ENCODE measurements around the gene GRM7.

The GRM7 gene

DNA sequence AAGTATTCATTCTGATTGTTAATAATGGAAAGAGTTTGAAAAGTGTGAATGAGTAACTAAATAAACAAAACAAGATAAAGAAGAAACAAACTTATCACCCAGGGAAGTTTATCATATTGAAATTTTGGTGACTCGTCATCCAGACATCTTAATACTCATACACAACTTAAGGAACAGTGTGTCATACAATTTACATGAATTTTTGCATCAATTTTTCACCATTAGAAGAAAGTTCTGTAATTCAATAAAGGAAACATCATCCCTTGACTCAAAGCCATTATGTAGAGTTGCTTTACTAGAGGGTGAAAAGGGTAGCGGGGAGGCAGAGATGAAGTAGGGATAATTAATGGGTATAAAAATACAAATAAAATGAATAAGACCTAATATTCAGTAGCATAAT, 536.2 kb downstream of the GRM7 start:
- H3K4me3 ChIP-seq (ENCODE audit: low read length): no peak overlapping the region
- DNase-seq (ENCODE audit: low read depth): no peak
- TF ChIP-seq, protein P1, sequence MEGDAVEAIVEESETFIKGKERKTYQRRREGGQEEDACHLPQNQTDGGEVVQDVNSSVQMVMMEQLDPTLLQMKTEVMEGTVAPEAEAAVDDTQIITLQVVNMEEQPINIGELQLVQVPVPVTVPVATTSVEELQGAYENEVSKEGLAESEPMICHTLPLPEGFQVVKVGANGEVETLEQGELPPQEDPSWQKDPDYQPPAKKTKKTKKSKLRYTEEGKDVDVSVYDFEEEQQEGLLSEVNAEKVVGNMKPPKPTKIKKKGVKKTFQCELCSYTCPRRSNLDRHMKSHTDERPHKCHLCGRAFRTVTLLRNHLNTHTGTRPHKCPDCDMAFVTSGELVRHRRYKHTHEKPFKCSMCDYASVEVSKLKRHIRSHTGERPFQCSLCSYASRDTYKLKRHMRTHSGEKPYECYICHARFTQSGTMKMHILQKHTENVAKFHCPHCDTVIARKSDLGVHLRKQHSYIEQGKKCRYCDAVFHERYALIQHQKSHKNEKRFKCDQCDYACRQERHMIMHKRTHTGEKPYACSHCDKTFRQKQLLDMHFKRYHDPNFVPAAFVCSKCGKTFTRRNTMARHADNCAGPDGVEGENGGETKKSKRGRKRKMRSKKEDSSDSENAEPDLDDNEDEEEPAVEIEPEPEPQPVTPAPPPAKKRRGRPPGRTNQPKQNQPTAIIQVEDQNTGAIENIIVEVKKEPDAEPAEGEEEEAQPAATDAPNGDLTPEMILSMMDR (conservative IDR thresholded peaks at IDR 0.05; ENCODE audit: low read depth, low read length): no peak

DNA sequence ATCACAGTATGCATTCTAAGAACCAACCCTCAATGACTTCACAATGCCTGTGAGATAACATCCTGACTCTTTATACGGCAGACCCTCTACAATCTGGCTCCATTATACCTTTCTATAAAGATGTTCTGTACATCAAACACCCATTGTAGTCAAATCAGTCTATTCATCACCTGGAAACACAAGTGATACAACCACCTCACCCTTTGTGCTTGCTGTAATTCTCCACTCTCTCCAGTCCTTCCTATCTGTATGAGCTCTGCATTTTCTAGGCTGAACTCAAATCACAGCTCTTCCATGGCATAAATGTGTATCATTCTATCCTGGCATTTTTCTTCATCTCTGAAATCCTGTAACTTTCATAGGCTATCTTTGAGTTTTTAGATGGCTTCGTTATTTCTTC, 539.4 kb downstream of the GRM7 start:
- TF ChIP-seq, protein P1 (conservative IDR thresholded peaks at IDR 0.05; ENCODE audit: low read depth, low read length): no peak
- H3K4me3 ChIP-seq (ENCODE audit: low read length): no peak overlapping the region
- DNase-seq (ENCODE audit: low read depth): no peak

DNA sequence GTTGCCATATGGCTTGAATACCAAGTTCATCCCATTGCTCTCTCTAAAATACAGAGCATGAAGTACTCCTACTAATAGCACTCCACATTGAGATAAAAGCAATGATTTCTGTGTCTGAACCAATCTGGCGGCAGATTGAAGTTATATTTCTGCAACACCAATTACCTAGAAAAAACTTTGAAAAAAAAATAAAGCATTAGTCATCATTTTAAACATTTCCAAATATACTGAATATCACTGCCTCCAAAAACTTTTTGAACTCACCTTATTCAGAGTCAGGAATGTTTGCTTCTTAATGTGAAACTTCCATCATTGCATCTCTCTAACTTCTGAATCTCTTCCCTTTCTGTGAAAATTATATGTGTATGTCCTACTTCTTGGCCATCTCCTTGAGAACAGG, 540.5 kb downstream of the GRM7 start:
- TF ChIP-seq, protein P1 (conservative IDR thresholded peaks at IDR 0.05; ENCODE audit: low read depth, low read length): no peak
- no peak for DNase-seq (ENCODE audit: low read depth)
- no peak overlapping the region for H3K4me3 ChIP-seq (ENCODE audit: low read length)

DNA sequence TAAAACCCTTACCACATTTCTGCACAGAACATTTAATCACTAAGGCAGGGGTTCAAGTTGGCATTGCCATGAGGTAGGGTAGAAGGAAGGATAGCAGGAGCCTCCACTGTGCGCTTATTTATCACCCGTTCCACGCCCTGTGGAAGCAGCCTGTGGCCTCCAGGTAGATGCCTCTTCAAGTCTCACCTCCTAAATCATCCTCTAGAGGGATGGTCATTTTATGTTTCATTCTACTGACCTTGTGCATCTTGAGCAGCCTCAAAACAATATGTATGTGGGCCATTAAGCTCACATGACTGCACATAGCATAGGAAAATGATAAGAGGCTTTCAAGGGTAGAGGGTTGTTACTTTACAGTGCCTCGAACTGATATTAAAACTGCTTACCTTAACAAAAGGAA, 546.2 kb downstream of the GRM7 start:
- DNase-seq (ENCODE audit: low read depth): no peak
- no peak overlapping the region for H3K4me3 ChIP-seq (ENCODE audit: low read length)
- TF ChIP-seq, protein P1 (conservative IDR thresholded peaks at IDR 0.05; ENCODE audit: low read depth, low read length): no peak

DNA sequence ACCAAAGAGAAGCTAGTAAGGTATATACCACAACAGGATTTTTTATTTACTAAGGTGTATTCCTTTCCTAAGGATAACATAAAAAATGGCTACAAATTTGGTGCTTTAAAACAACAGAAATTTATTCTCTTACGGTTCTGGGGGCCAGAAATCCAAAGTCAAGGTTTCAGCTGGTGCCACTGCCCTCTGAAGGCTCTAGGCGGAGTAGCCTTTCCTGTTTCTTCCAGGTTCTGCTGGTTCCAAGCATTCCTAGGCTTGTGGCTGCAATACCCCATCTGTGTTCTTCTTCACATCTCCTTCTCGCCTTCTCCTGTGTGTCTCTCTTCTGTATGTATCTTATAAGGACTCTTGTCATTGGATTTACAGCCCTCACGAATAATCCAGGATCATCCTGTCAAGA, 549.9 kb downstream of the GRM7 start:
- no peak for DNase-seq (ENCODE audit: low read depth)
- TF ChIP-seq, protein P1 (conservative IDR thresholded peaks at IDR 0.05; ENCODE audit: low read depth, low read length): no peak
- H3K4me3 ChIP-seq (ENCODE audit: low read length): no peak overlapping the region

DNA sequence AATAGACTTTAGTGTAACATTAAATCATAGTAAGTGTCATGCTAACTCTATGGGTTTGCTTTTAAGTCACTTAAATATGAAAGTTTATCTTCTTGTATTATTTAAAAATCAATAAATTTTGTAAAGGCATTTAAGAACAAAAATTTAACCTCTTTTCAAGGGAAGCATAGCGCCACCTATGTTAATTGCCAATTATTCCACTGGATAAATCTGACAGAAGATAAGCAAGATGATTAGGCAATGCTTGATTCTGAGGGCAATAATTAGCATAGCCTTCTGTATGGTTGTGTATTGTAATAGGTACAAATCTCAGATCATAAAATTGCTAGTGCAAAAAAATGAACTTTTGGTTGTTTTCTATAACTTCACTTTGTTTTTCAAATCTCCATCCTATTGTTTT, 560.1 kb downstream of the GRM7 start:
- no peak for DNase-seq (ENCODE audit: low read depth)
- TF ChIP-seq, protein P1 (conservative IDR thresholded peaks at IDR 0.05; ENCODE audit: low read depth, low read length): no peak
- no peak overlapping the region for H3K4me3 ChIP-seq (ENCODE audit: low read length)

DNA sequence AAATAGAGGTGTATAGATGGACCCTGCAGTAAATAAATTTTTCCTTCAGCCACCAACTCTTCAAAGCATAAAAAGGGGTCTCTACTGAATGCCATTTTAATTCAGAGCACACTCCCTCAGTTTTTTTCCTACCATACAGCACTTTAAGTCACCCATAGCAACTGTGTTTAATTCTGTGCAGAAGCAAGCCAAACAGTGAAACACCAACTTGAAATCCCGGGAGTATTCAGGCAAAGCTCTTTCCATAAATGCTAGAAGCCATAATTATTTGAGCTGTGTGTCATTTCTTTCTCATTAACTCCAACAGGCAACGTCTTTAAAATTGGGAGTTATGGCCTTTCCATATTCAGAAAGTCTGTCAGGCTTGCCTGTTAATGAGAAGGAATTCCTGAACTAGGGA, 562.1 kb downstream of the GRM7 start:
- DNase-seq (ENCODE audit: low read depth): no peak
- no peak overlapping the region for H3K4me3 ChIP-seq (ENCODE audit: low read length)
- TF ChIP-seq, protein P1 (conservative IDR thresholded peaks at IDR 0.05; ENCODE audit: low read depth, low read length): no peak
